IPS-15b (cell line): ENCODE results near the gene PKP4.

Experiments used
- H3K27me3 ChIP-seq: one replicate; pipeline ENCODE4 v1.6.1; 2013; ENCODE audit warnings: low read length; ENCODE audit not compliant: control insufficient read depth, insufficient read depth
- H3K36me3 ChIP-seq: one replicate; pipeline ENCODE4 v1.6.1; 2013; ENCODE audit warnings: low read length; ENCODE audit not compliant: control insufficient read depth, insufficient read depth
- H3K4me1 ChIP-seq: one replicate; pipeline ENCODE4 v1.6.1; 2013; ENCODE audit warnings: mild to moderate bottlenecking, low read length; ENCODE audit not compliant: control insufficient read depth, insufficient read depth
- H3K4me3 ChIP-seq: one replicate; pipeline ENCODE4 v1.5.1; 2013; ENCODE audit warnings: low read depth, low read length
- H3K9ac ChIP-seq: one replicate; pipeline ENCODE4 v1.6.1; 2013; ENCODE audit warnings: low read depth, mild to moderate bottlenecking, low read length
- H3K9me3 ChIP-seq: one replicate; pipeline ENCODE4 v1.6.1; 2013; ENCODE audit warnings: mild to moderate bottlenecking, low read length; ENCODE audit not compliant: control insufficient read depth, insufficient read depth

PKP4 gene

GRCh38 chr2:158580760-158581159 is 124.0 kb downstream of the PKP4 start:
- Histone ChIP-seq H3K27me3 (no peaks in the 10 kb centered on the region), H3K9me3 (no peaks in the 10 kb centered on the region), H3K9ac (no peak overlapping the region), H3K4me3 (no peak overlapping the region), H3K4me1 (no peaks in the 10 kb centered on the region), H3K36me3 (no peaks in the 10 kb centered on the region)

- Histone ChIP-seq H3K9me3 (no peaks in the 10 kb centered on the region), H3K9ac (no peak overlapping the region), H3K4me1 (no peaks in the 10 kb centered on the region), H3K27me3 (no peaks in the 10 kb centered on the region), H3K36me3 (no peaks in the 10 kb centered on the region), H3K4me3 (no peak overlapping the region)
Observed at GRCh38 chr2:158582670-158583069, 125.9 kb downstream of the PKP4 start.

- no peaks in the 10 kb centered on the region for H3K27me3 ChIP-seq
- H3K4me1 ChIP-seq, result no peaks in the 10 kb centered on the region
- no peak overlapping the region for H3K4me3 ChIP-seq
- H3K9me3 ChIP-seq, result no peaks in the 10 kb centered on the region
- H3K9ac ChIP-seq, result no peak overlapping the region
- H3K36me3 ChIP-seq, result no peaks in the 10 kb centered on the region
Observed at GRCh38 chr2:158583923-158584322, 127.2 kb downstream of the PKP4 start.

- no peaks in the 10 kb centered on the region for H3K9me3 ChIP-seq
- no peaks in the 10 kb centered on the region for H3K4me1 ChIP-seq
- no peaks in the 10 kb centered on the region for H3K36me3 ChIP-seq
- H3K4me3 ChIP-seq, result no peak overlapping the region
- H3K27me3 ChIP-seq, result no peaks in the 10 kb centered on the region
- no peak overlapping the region for H3K9ac ChIP-seq
Observed at GRCh38 chr2:158586491-158586890, 129.7 kb downstream of the PKP4 start.

GRCh38 chr2:158589303-158589702 is 132.6 kb downstream of the PKP4 start:
- no peaks in the 10 kb centered on the region for H3K36me3 ChIP-seq
- no peak overlapping the region for H3K9ac ChIP-seq
- no peaks in the 10 kb centered on the region for H3K9me3 ChIP-seq
- no peaks in the 10 kb centered on the region for H3K27me3 ChIP-seq
- H3K4me1 ChIP-seq, result no peaks in the 10 kb centered on the region
- H3K4me3 ChIP-seq, result no peak overlapping the region

GRCh38 chr2:158598862-158599517 is 142.2 kb downstream of the PKP4 start:
- H3K9ac ChIP-seq, result no peak overlapping the region
- no peaks in the 10 kb centered on the region for H3K36me3 ChIP-seq
- no peaks in the 10 kb centered on the region for H3K9me3 ChIP-seq
- H3K4me3 ChIP-seq, result no peak overlapping the region
- peaks cover 5% of the 10 kb centered on the region for H3K4me1 ChIP-seq
- no peaks in the 10 kb centered on the region for H3K27me3 ChIP-seq

GRCh38 chr2:158599609-158600008 is 142.9 kb downstream of the PKP4 start:
- no peak overlapping the region for H3K9ac ChIP-seq
- no peaks in the 10 kb centered on the region for H3K9me3 ChIP-seq
- H3K27me3 ChIP-seq, result no peaks in the 10 kb centered on the region
- H3K4me3 ChIP-seq, result no peak overlapping the region
- H3K4me1 ChIP-seq, result peaks cover 5% of the 10 kb centered on the region
- H3K36me3 ChIP-seq, result no peaks in the 10 kb centered on the region

- no peaks in the 10 kb centered on the region for H3K9me3 ChIP-seq
- H3K4me1 ChIP-seq, result peaks cover 5% of the 10 kb centered on the region
- no peak overlapping the region for H3K4me3 ChIP-seq
- no peaks in the 10 kb centered on the region for H3K27me3 ChIP-seq
- no peak overlapping the region for H3K9ac ChIP-seq
- H3K36me3 ChIP-seq, result no peaks in the 10 kb centered on the region
Observed at GRCh38 chr2:158600155-158600802, 143.5 kb downstream of the PKP4 start.

- no peaks in the 10 kb centered on the region for H3K36me3 ChIP-seq
- no peaks in the 10 kb centered on the region for H3K9me3 ChIP-seq
- H3K9ac ChIP-seq, result no peak overlapping the region
- H3K4me1 ChIP-seq, result peaks cover 5% of the 10 kb centered on the region
- H3K27me3 ChIP-seq, result no peaks in the 10 kb centered on the region
- no peak overlapping the region for H3K4me3 ChIP-seq
Observed at GRCh38 chr2:158602027-158602426, 145.3 kb downstream of the PKP4 start.

- no peak overlapping the region for H3K9ac ChIP-seq
- no peaks in the 10 kb centered on the region for H3K9me3 ChIP-seq
- no peak overlapping the region for H3K4me3 ChIP-seq
- H3K27me3 ChIP-seq, result no peaks in the 10 kb centered on the region
- no peaks in the 10 kb centered on the region for H3K36me3 ChIP-seq
- peaks cover 5% of the 10 kb centered on the region for H3K4me1 ChIP-seq
Observed at GRCh38 chr2:158603205-158603604, 146.5 kb downstream of the PKP4 start.

GRCh38 chr2:158603986-158604385 is 147.2 kb downstream of the PKP4 start:
- no peaks in the 10 kb centered on the region for H3K27me3 ChIP-seq
- H3K9ac ChIP-seq, result no peak overlapping the region
- H3K9me3 ChIP-seq, result no peaks in the 10 kb centered on the region
- H3K4me1 ChIP-seq, result peaks cover 5% of the 10 kb centered on the region
- no peaks in the 10 kb centered on the region for H3K36me3 ChIP-seq
- no peak overlapping the region for H3K4me3 ChIP-seq

- Histone ChIP-seq H3K4me1 (peaks cover 2% of the 10 kb centered on the region), H3K27me3 (no peaks in the 10 kb centered on the region), H3K9me3 (no peaks in the 10 kb centered on the region), H3K9ac (no peak overlapping the region), H3K4me3 (no peak overlapping the region), H3K36me3 (no peaks in the 10 kb centered on the region)
Observed at GRCh38 chr2:158610059-158610458, 153.3 kb downstream of the PKP4 start.
